Measurements from ENCODE around the gene NCAPH2. TPM values are rescaled to one million over a fixed set of nuclear protein-coding genes. Genes with fewer than 3 reads are reported as not detected.

NCAPH2 gene
- total and polyA plus RNA-seq, 2 of the 13 experiments (the other 11 are each of a cell fraction or from before 2014, with no cell fraction given) = 28.1 to 64.4 TPM

DNA sequence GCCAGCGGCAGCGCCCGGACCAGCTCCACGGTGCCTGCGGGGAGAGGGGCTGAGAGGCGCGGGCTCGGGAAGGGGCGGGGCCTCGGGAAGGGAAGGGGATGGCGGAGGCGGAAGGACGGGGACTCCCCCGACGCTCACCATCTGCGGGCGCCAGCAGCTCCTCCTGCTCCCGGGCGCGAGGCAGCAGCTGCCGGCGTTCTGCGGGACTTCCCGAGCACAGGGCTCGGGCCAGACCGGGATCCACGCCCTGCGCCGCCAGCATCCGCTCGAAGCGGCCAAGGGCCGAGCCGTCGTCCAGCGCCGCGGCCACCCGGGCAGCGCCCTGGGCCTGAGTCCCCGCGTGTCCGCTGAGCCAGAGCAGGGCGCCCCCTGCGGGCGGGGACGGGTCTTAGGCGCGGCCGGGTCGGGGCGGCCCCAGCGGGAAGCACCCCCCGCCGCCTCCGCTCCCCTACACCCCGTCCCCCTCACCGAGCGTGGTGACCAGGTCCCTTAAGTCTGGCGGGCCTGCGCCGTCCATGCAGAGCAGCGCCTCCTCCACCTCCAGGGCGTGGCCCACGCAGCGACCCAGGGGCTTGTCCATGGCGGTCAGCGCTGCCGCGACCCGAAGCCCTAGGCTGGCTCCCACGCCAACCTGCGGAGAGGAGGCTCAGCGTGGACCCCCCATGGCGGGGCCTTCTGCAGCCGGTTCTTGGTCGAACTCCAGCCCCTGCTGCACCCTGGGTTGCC is 18.2 kb downstream of the NCAPH2 start (continued):
- TF ChIP-seq, protein P1, sequence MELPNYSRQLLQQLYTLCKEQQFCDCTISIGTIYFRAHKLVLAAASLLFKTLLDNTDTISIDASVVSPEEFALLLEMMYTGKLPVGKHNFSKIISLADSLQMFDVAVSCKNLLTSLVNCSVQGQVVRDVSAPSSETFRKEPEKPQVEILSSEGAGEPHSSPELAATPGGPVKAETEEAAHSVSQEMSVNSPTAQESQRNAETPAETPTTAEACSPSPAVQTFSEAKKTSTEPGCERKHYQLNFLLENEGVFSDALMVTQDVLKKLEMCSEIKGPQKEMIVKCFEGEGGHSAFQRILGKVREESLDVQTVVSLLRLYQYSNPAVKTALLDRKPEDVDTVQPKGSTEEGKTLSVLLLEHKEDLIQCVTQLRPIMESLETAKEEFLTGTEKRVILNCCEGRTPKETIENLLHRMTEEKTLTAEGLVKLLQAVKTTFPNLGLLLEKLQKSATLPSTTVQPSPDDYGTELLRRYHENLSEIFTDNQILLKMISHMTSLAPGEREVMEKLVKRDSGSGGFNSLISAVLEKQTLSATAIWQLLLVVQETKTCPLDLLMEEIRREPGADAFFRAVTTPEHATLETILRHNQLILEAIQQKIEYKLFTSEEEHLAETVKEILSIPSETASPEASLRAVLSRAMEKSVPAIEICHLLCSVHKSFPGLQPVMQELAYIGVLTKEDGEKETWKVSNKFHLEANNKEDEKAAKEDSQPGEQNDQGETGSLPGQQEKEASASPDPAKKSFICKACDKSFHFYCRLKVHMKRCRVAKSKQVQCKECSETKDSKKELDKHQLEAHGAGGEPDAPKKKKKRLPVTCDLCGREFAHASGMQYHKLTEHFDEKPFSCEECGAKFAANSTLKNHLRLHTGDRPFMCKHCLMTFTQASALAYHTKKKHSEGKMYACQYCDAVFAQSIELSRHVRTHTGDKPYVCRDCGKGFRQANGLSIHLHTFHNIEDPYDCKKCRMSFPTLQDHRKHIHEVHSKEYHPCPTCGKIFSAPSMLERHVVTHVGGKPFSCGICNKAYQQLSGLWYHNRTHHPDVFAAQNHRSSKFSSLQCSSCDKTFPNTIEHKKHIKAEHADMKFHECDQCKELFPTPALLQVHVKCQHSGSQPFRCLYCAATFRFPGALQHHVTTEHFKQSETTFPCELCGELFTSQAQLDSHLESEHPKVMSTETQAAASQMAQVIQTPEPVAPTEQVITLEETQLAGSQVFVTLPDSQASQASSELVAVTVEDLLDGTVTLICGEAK (IDR thresholded peaks at IDR 0.05) = no peak
- TF ChIP-seq, protein P1 (CRISPR knock-in tag; IDR thresholded peaks at IDR 0.05) = no peak; the same call in 1 of the 2 replicates
- TF ChIP-seq RCOR2 (CRISPR knock-in tag; IDR thresholded peaks at IDR 0.05) (no peak), ZNF775 (CRISPR knock-in tag; IDR thresholded peaks at IDR 0.05; ENCODE audit: borderline replicate concordance) (no peak), SP5 (CRISPR knock-in tag; IDR thresholded peaks at IDR 0.05; ENCODE audit: borderline replicate concordance, low read depth) (no peak), ZNF44 (CRISPR knock-in tag; IDR thresholded peaks at IDR 0.05) (no peak; the same call in 1 of the 2 replicates), TOE1 (CRISPR knock-in tag; IDR thresholded peaks at IDR 0.05) (no peak; the same call in 1 of the 2 replicates), HNRNPL (IDR thresholded peaks at IDR 0.05; ENCODE audit: low read depth, low read length) (no peak), ZNF136 (CRISPR knock-in tag; IDR thresholded peaks at IDR 0.05; ENCODE audit: low read depth) (no peak)
- TF ChIP-seq, protein P2, sequence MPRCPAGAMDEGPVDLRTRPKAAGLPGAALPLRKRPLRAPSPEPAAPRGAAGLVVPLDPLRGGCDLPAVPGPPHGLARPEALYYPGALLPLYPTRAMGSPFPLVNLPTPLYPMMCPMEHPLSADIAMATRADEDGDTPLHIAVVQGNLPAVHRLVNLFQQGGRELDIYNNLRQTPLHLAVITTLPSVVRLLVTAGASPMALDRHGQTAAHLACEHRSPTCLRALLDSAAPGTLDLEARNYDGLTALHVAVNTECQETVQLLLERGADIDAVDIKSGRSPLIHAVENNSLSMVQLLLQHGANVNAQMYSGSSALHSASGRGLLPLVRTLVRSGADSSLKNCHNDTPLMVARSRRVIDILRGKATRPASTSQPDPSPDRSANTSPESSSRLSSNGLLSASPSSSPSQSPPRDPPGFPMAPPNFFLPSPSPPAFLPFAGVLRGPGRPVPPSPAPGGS (CRISPR knock-in tag; IDR thresholded peaks at IDR 0.05) = 0 out of 2 replicates have a peak, but pooled peaks have one; percentile 30
- TF ChIP-seq, protein P3, sequence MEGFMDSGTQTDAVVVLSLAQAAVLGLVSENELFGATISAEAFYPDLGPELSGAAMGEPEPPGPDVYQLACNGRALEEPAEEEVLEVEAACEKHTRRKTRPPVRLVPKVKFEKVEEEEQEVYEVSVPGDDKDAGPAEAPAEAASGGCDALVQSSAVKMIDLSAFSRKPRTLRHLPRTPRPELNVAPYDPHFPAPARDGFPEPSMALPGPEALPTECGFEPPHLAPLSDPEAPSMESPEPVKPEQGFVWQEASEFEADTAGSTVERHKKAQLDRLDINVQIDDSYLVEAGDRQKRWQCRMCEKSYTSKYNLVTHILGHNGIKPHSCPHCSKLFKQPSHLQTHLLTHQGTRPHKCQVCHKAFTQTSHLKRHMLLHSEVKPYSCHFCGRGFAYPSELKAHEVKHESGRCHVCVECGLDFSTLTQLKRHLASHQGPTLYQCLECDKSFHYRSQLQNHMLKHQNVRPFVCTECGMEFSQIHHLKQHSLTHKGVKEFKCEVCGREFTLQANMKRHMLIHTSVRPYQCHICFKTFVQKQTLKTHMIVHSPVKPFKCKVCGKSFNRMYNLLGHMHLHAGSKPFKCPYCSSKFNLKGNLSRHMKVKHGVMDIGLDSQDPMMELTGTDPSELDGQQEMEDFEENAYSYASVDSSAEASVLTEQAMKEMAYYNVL (CRISPR knock-in tag; IDR thresholded peaks at IDR 0.05; ENCODE audit: borderline replicate concordance) = no peak
- TF ChIP-seq, protein P4, sequence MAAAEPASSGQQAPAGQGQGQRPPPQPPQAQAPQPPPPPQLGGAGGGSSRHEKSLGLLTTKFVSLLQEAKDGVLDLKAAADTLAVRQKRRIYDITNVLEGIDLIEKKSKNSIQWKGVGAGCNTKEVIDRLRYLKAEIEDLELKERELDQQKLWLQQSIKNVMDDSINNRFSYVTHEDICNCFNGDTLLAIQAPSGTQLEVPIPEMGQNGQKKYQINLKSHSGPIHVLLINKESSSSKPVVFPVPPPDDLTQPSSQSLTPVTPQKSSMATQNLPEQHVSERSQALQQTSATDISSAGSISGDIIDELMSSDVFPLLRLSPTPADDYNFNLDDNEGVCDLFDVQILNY (CRISPR knock-in tag; conservative IDR thresholded peaks at IDR 0.05) = no peak
- TF ChIP-seq, protein P5, sequence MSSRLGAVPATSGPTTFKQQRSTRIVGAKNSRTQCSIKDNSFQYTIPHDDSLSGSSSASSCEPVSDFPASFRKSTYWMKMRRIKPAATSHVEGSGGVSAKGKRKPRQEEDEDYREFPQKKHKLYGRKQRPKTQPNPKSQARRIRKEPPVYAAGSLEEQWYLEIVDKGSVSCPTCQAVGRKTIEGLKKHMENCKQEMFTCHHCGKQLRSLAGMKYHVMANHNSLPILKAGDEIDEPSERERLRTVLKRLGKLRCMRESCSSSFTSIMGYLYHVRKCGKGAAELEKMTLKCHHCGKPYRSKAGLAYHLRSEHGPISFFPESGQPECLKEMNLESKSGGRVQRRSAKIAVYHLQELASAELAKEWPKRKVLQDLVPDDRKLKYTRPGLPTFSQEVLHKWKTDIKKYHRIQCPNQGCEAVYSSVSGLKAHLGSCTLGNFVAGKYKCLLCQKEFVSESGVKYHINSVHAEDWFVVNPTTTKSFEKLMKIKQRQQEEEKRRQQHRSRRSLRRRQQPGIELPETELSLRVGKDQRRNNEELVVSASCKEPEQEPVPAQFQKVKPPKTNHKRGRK (CRISPR knock-in tag; IDR thresholded peaks at IDR 0.05) = no peak

All from HepG2 (cell line).